LNCAP (cell line): Measurements from ENCODE around the gene HLF.

Source experiments
- TF ChIP-seq, protein P1 (sequence below): fragments of 450-650 bp; IDR thresholded peaks from 2 replicates; pipeline ENCODE4 v1.5.1; 2017; ENCODE audit warnings: mild to moderate bottlenecking

Gene HLF

GRCh38 chr17:55330344-55330933, 65.7 kb downstream of the HLF start:
- TF ChIP-seq, protein P1, sequence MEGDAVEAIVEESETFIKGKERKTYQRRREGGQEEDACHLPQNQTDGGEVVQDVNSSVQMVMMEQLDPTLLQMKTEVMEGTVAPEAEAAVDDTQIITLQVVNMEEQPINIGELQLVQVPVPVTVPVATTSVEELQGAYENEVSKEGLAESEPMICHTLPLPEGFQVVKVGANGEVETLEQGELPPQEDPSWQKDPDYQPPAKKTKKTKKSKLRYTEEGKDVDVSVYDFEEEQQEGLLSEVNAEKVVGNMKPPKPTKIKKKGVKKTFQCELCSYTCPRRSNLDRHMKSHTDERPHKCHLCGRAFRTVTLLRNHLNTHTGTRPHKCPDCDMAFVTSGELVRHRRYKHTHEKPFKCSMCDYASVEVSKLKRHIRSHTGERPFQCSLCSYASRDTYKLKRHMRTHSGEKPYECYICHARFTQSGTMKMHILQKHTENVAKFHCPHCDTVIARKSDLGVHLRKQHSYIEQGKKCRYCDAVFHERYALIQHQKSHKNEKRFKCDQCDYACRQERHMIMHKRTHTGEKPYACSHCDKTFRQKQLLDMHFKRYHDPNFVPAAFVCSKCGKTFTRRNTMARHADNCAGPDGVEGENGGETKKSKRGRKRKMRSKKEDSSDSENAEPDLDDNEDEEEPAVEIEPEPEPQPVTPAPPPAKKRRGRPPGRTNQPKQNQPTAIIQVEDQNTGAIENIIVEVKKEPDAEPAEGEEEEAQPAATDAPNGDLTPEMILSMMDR, result no peak

DNA sequence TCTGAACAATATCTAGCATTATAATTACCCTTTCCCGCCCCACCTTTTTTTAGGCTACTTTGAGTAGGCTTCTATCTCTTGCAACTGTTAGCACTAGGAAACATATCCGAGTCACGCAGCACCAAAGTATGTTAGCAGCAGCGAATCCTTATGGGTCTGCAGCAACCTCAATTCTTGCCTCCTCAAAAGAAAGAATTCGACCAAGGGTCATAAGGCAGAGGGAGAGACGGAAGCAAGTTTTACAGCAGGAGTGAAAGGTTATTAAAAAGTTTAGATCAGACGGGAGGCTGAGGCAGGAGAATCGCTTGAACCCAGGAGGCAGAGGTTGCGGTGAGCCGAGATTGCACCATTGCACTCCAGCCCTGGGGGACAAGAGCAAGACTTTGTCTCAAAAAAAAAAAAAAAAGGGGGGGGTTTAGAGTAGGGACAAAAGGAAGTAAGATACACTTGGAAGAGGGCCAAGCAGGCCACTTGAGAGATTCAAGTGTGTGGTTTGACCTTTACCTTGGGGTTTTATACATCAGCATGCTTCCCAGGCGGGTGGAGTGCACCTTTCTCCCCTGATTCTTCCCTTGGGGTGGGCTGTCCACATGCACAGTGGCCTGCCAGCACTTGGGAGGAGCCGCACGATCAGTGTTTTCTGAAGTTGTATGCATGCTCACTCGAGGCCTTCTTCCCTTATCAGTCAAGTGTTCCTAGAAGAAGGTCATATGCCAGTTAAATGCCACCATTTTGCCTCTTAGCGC, 67.7 kb downstream of the HLF start:
- TF ChIP-seq, protein P1, result no peak

- TF ChIP-seq, protein P1, result no peak
Observed at GRCh38 chr17:55334285-55334684, 69.5 kb downstream of the HLF start.

DNA sequence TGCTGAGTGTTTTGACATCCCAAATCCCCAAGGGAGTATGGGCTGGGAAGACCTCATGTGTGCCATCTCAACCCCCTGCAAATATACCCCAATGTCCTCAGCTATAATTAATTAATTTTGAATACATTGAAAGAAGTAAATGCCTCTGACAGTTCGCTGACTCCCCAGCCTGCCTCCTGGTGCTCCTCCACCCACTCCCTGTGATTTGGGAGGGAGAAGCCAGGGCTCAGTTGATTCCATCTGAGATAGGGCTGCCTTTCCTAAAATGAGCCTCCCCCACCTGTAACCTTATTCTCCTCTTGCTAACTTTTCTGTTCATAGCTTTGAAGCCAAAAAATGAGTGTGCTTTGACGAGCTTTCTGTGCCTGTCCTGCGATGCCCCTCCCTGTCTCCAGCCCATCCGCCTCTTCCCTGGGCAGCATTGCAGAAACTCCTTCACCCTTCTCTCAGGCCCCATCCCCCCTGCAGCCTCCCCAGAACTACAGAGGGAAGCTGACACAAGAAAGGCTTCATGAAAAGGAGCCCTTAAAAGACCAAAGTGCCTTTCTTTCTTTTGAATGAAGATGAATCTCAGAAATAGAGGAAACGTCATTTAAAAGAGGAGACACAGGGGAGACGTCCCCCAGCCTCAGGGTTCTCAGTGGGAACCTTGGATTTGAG, 70.3 kb downstream of the HLF start:
- TF ChIP-seq, protein P1, result no peak

DNA sequence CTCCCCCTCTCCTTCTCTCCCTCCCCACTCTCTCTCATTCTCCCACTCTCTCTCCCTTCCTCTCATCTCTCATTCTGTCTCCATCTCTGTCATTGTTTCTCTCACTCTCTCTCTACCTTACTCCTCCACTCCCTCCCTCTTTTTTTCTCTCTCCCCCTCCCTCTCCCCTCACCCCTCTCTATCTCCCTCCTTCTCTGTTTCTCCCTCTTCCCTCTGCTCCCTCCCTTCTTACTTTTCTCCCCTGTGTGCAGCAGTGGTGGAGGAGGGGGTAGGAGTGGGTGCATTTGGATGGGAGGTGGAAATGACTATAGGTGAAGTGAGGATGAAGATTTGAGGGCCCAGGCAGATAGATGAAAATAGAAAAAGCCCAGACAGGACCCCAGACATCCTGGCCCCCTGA, 70.9 kb downstream of the HLF start:
- TF ChIP-seq, protein P1, result no peak

GRCh38 chr17:55336426-55336825, 71.7 kb downstream of the HLF start:
- TF ChIP-seq, protein P1, result no peak

DNA sequence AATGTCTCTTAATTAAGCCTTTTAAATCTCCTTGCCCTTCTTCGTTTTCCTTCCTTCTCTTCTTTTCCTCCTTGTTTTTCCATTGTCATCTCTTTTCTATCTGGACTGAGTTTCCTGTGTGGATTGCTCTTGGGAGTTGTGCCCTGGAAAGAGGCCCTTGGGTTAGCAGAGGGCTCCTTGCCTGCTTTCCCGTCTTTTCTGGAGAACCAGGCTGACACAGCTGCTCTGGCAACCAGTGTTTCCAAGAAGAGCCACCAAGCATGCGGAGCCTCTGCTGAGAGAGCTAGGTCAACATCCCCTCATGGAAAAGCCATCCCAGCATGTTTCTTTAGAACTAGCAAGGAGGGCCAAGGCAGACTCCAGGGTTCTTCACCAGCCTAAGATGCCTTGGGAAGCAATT, 75.4 kb downstream of the HLF start:
- TF ChIP-seq, protein P1, result no peak
